HG02840 (cell line): ENCODE results near the gene IGFBP6.

Source experiments
- ATAC-seq: cut with Tn5 transposase; IDR thresholded peaks from one replicate; pipeline ENCODE4 v1.9.1; 2021; ENCODE audit warnings: mild to moderate bottlenecking, moderate library complexity, moderate number of reproducible peaks; ENCODE audit not compliant: unreplicated experiment, low FRiP score

Gene IGFBP6

GRCh38 chr12:53058674-53059433, 38.6 kb upstream of the IGFBP6 start:
- no peak for ATAC-seq

GRCh38 chr12:53059434-53060063, 37.9 kb upstream of the IGFBP6 start:
- ATAC-seq = no peak

- ATAC-seq = no peak
These were observed 37.3 kb upstream of the IGFBP6 start for GRCh38 chr12:53060064-53060720.

GRCh38 chr12:53060721-53061276, 36.7 kb upstream of the IGFBP6 start:
- no peak for ATAC-seq

- no peak for ATAC-seq
These were observed 36.0 kb upstream of the IGFBP6 start for GRCh38 chr12:53061404-53062010.

GRCh38 chr12:53062011-53062961, 35.2 kb upstream of the IGFBP6 start:
- no peak for ATAC-seq

- ATAC-seq = no peak
These were observed 34.3 kb upstream of the IGFBP6 start for GRCh38 chr12:53062977-53063707.

GRCh38 chr12:53063708-53064612, 33.5 kb upstream of the IGFBP6 start:
- no peak for ATAC-seq

- ATAC-seq = no peak
These were observed 32.6 kb upstream of the IGFBP6 start for GRCh38 chr12:53064613-53065436.

GRCh38 chr12:53065470-53065869, 32.0 kb upstream of the IGFBP6 start:
- no peak for ATAC-seq

- ATAC-seq = no peak
These were observed 31.2 kb upstream of the IGFBP6 start for GRCh38 chr12:53065975-53066931.

GRCh38 chr12:53067074-53067992, 30.1 kb upstream of the IGFBP6 start:
- no peak for ATAC-seq

- no peak for ATAC-seq
These were observed 29.3 kb upstream of the IGFBP6 start for GRCh38 chr12:53067993-53068770.

- no peak for ATAC-seq
These were observed 28.5 kb upstream of the IGFBP6 start for GRCh38 chr12:53068811-53069585.
